AG09309 (cell line): Measurements from ENCODE around the gene FUCA2.
A peak's percentile ranks its signal among the peaks of the same experiment; 100 is the strongest.

Experiments used
- DNase-seq: peaks from one replicate; pipeline ENCODE4 v3.0.0-alpha.2; 2010; ENCODE audit warnings: low read depth
- H3K4me3 ChIP-seq: 2 replicates; pipeline ENCODE4 v1.5.1; 2011; ENCODE audit warnings: mild to moderate bottlenecking, low read depth, low read length, moderate library complexity; ENCODE audit not compliant: control insufficient read depth
- TF ChIP-seq, protein P1 (sequence below): IDR thresholded peaks from 2 replicates; pipeline ENCODE4 v1.5.1; 2011; ENCODE audit warnings: mild to moderate bottlenecking, low read depth, low read length, inconsistent platforms; ENCODE audit not compliant: insufficient read depth, control insufficient read depth; ENCODE audit errors: missing control alignments

Gene FUCA2, protein sequence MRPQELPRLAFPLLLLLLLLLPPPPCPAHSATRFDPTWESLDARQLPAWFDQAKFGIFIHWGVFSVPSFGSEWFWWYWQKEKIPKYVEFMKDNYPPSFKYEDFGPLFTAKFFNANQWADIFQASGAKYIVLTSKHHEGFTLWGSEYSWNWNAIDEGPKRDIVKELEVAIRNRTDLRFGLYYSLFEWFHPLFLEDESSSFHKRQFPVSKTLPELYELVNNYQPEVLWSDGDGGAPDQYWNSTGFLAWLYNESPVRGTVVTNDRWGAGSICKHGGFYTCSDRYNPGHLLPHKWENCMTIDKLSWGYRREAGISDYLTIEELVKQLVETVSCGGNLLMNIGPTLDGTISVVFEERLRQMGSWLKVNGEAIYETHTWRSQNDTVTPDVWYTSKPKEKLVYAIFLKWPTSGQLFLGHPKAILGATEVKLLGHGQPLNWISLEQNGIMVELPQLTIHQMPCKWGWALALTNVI

DNA sequence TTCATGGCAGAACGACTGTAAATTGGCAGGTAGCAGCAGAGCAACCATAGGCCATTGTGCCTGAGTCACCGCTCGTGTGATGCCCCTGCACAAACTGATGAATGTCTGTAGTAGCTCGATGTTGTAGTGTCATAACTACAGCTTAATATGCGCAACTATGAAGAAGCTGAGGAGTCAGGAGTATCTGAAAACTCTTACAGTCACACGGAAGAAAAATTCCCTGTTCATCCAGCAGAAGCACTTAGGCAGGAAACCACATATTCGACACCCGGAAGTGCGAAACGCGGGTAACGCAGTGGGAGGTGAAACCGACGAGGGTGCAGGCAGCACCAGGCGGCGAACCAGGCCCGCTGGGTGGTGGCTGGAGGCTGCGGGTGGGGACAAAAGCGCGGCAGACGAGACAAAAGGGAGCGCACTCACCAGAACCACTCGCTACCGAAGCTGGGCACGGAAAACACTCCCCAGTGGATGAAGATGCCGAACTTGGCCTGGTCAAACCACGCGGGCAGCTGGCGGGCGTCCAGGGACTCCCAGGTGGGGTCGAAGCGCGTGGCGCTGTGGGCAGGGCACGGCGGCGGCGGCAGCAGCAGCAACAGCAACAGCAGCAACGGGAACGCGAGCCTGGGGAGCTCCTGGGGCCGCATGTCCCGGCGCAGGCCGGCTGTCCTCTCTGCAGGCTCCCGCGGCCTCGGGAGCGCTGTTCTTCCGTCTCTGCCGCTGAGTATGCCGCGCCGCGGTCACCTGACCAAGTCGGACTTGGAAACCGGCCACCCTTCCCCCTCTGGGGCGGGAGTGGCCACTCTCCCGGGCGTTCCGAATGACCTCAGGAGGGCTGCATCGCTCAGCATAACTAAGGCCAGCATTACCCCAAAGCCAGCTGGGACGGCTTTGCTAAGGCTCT, at the start of gene FUCA2:
TSS of gene FUCA2 (minus strand) at position 730 of the 901 bp plus-strand sequence. CDS start at position 644, 86 bp downstream.
- DNase-seq, result peak; percentile 34
- peak within 1 kb of the TSS; percentile 74 for H3K4me3 ChIP-seq
- TF ChIP-seq, protein P1, sequence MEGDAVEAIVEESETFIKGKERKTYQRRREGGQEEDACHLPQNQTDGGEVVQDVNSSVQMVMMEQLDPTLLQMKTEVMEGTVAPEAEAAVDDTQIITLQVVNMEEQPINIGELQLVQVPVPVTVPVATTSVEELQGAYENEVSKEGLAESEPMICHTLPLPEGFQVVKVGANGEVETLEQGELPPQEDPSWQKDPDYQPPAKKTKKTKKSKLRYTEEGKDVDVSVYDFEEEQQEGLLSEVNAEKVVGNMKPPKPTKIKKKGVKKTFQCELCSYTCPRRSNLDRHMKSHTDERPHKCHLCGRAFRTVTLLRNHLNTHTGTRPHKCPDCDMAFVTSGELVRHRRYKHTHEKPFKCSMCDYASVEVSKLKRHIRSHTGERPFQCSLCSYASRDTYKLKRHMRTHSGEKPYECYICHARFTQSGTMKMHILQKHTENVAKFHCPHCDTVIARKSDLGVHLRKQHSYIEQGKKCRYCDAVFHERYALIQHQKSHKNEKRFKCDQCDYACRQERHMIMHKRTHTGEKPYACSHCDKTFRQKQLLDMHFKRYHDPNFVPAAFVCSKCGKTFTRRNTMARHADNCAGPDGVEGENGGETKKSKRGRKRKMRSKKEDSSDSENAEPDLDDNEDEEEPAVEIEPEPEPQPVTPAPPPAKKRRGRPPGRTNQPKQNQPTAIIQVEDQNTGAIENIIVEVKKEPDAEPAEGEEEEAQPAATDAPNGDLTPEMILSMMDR, result peak; percentile 3

DNA sequence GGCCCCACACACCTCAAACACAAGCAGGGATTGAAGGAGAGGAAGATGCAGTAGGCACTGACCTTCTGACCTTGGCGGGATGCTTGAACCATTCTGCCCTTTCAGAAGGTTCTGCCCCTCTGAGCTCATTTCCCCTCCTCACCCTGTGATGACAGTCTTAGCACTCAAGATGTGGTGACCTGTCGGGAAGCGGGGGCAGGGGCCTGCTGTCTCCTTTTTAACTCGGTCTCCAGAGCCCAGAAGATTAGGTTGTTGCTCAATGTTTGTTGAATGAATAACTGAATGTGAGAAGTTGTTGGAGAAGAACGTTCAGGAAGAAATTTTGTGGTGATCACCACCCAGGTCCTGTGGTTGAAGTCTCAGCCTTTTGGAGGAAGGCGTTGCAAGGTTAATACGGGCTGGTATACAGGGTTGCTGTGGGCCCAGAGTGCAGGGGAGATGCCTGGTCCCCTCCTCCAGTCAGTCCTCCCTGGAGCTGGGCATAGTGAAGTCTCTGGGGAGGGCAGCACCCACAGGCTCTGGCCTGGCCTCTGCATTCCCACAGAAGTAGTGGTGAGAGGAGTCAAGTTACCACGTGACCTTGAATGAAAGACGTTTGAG, 49.7 kb upstream of the FUCA2 start:
- no peak overlapping the region for H3K4me3 ChIP-seq
- TF ChIP-seq, protein P1, result no peak
- no peak for DNase-seq

DNA sequence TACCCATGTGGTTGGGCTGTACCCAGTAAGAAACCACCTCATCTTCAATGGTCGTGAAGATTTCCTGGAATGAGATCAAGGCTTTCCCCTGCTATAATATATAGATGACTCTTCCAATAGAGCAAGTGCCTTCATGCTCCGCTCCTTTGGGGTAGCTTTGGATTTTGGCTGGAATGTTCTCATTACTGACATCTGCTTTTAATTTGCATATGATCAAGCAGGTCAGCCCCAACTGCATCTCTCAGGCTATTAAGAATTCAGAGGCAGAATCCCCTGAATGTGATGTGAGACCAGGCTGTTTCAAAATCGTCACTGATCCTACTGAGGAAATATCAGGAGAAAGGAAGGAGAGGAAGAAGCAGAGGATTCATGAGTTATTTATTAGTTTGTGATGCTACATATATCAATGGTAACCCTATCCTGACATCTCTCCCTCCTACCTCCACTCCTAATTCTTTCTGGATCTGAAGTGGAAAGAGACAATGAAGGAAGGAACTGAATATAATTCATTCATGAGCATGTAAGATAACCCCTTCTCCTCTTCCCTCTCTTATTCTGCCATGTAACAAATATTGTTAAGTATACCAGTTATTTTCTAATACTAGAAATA, 47.6 kb upstream of the FUCA2 start:
- TF ChIP-seq, protein P1, result no peak
- DNase-seq, result no peak
- H3K4me3 ChIP-seq, result no peak overlapping the region

DNA sequence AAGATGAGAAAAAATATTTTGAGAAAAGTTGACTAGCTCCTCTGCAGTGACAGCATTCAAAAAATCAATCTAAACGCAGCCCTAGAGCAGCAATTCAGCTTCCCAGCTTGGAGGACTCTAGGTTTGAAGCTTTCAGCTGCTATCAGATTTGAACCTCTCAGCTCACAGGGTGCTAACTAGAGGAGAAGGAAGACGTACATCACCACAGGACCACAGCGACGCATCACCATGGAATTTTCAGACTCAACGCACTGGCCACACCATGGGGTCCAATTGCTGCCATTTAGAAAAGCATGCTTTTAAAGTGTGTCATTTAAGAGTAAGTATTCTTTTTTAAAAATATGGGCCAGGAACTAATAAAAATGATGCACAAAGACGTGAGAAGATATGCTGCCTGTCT, 45.0 kb upstream of the FUCA2 start:
- TF ChIP-seq, protein P1, result no peak
- DNase-seq, result peak; percentile 82
- no peak overlapping the region for H3K4me3 ChIP-seq

DNA sequence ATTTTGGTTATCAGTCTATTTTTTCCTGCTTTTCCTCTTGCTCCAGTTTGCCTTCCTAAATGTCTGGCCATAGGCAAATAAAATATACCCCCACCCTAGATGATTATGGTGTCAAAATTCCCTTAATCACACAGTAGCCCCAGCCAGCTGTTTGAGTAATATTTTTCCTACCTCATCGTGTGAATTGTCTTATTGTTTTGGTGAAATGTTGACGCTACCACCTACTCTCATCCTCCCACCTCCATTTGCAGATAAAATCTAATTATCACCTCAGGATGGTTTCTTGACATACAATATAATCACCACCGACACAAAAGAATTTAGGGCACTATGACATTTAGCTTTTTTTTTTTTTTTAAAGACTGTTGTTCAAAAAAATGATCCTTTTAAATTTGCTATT, 44.1 kb upstream of the FUCA2 start:
- TF ChIP-seq, protein P1, result no peak
- no peak overlapping the region for H3K4me3 ChIP-seq
- DNase-seq, result no peak

DNA sequence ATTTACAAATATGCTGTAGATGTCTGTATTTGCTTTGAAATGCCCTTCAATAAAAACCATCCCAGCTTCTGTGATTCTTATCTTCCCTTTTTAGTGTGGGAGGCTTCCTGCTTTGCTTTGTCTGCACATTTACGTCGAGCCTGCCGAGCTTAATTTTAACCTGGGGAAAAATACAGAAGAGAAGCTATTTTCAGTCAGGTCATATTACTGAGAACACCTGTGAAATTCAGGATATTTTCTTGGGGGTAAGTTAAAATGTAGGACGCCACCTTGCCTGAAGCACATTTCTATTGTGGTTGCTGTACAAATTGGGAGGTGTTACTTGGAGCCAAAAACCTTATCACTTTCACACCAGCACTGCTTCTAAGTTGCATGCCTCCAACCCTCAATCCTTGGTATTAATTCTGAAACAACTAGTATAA, 43.6 kb upstream of the FUCA2 start:
- TF ChIP-seq, protein P1, result no peak
- no peak overlapping the region for H3K4me3 ChIP-seq
- no peak for DNase-seq
